HG03439 (cell line): ENCODE results near the gene DHCR7.

Experiments
- ATAC-seq: cut with Tn5 transposase; IDR thresholded peaks from one replicate; pipeline ENCODE4 v1.9.1; 2021; ENCODE audit warnings: mild to moderate bottlenecking, moderate library complexity; ENCODE audit not compliant: unreplicated experiment

DHCR7 gene

DNA sequence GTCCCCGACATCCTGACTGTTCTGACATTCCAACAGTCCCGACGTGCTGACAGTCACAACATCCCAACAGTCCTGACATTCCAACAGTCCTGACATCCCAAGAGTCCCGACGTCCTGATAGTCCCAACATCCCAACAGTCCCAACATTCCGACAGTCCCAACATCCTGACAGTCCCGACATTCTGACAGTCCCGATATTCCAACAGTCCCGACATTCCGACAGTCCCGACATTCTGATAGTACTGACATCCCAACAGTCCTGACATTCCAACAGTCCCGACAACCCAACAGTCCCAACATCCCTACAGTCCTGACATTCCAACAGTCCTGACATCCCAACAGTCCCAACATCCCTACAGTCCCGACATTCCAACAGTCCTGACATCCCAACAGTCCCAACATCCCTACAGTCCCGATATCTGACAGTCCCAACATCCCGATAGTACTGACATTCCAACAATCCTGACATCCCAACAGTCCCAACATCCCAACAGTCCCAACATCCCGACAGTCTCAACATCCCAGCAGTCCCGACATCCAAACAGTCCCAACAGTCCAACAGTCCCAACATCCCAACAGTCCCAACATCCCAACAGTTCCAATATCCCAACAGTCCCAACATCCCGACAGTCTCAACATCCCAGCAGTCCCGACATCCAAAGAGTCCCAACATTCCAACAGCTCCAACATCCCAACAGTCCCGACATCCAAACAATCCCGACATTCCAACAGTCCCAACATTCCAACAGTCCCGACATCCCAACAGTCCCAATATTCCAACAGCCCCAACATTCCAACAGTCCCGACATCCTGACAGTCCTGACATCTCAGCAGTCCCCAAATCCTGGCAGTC, 60.2 kb downstream of the DHCR7 start:
- ATAC-seq: no peak

DNA sequence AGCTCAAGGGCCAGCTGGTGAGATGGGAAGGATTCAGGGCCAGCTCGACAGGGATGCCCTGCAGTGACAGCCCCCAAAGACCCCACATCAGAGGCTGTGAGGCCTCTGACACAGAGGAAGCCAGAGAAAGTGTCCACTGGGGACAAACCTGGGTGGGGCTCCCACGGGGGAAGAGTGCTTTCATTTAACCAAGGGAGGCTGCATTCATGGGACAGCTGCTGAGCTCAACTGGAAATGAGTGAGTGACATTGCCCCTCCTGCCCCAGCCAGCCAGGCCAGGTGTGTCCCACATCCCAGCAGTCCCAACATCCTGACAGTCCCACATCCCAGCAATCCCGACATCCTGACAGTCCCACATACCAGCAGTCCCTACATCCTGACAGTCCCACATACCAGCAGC, 61.0 kb downstream of the DHCR7 start:
- ATAC-seq: no peak

DNA sequence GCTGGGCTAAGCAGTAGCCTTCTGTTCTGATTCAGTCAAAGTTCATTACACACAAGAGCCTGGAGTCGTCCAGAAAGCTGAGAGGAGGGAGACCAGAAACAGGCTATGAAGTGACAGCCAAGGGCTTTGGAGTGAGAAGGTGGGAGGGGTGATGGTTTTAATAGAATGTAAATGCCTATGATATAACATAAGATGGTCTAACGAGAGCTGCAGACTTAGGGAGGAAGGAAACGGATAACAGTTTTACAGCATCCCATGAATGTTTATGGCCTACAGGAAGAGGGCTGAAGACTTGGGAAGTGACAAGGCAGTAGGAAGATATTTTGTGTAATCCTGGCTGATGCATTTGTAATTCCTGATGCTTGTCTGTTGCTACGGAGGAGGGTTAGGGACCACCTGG, 62.0 kb downstream of the DHCR7 start:
- ATAC-seq: no peak

DNA sequence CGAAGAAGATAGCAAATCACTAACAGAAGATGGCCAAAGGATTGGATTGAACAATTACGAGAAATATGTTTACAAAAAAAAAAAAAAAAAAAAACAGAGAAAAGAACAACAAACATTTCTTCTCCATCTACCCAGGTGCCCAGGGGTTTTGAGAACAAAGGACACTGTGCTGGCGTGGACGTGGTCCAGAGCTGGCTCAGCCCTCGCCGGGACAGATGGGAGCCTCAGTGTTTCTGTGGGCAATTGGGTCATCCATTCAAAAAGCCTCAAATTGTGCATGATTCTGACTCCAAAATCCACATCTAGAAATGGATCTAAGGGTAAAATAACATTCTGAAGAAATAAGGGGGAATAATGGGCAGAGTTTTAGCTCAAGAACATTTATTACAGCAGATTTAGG, 63.1 kb downstream of the DHCR7 start:
- ATAC-seq: no peak

DNA sequence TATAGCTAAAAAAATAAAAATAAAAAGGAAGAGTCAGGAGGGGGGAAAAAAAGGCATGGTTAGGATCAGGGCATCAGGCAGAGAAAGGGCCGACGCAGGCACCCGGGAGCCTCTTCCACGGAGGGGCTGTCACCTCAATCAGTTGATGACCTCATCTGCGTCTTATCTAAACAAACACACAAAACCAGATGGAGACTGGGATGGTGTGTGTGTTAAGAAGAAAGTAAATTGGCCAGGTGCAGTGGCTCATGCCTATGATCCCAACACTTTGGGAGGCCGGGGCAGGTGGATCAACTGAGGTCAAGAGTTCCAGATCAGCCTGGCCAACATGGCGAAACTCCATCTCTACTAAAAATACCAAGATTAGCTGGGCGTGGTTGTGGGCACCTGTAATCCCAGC, 63.6 kb downstream of the DHCR7 start:
- no peak for ATAC-seq
